Prostate gland (tissue), 2 donors: Measurements from ENCODE around the gene CNTRL. TPM values are rescaled to one million over a fixed set of nuclear protein-coding genes. Genes with fewer than 3 reads are reported as not detected.

ENCODE experiments used
- DNase-seq: peaks from one replicate; pipeline ENCODE4 v3.0.0-alpha.2; 2019; ENCODE audit warnings: low spot score
- H3K27ac ChIP-seq, 2 donors: fragments of 200-600 bp; sonication (generic); 2 replicates each; pipeline ENCODE4 v1.5.1; 2017 to 2019
- H3K27me3 ChIP-seq: fragments of 200-600 bp; sonication (generic); replicated peaks from 2 replicates; pipeline ENCODE4 v1.5.1; 2019; ENCODE audit not compliant: insufficient read depth
- H3K36me3 ChIP-seq, 2 donors: fragments of 200-600 bp; sonication (generic); 1 replicate in 1 of 2; 2 replicates in 1 of 2; pipeline versions ENCODE4 v1.5.1 to v1.8.1; 2017 to 2019
- H3K4me1 ChIP-seq: fragments of 200-600 bp; sonication (generic); replicated peaks from 2 replicates; pipeline ENCODE4 v1.5.1; 2019
- H3K4me3 ChIP-seq, 2 donors: fragments of 200-600 bp; sonication (generic); 2 replicates each; pipeline ENCODE4 v1.5.1; 2017 to 2019
- H3K9me3 ChIP-seq: fragments of 200-600 bp; sonication (generic); 2 replicates; pipeline ENCODE4 v1.5.1; 2017
- CTCF ChIP-seq, 4 experiments: fragments of 200-600 bp in 2 of 4; fragments of 450-650 bp in 2 of 4; sonication (generic) in 2 of 4; IDR thresholded peaks; 1 replicate in 3 of 4; 2 replicates in 1 of 4; pipeline ENCODE4 v1.5.1; 2016 to 2019; ENCODE audit warnings: antibody characterized with exemption in 4 of 4, mild to moderate bottlenecking in 2 of 4, moderate library complexity in 2 of 4
- POLR2A ChIP-seq: fragments of 450-650 bp; IDR thresholded peaks from one replicate; pipeline ENCODE4 v1.6.1; 2016; ENCODE audit warnings: antibody characterized with exemption, mild to moderate bottlenecking
- POLR2AphosphoS5 ChIP-seq: sonication (generic); formaldehyde crosslinking; IDR thresholded peaks from one replicate; pipeline ENCODE4 v1.6.1; 2017; ENCODE audit warnings: antibody characterized with exemption
- WGBS: methylation state at CpG from one replicate; pipeline ENCODE4 v1.1.5; 2018; 5-methylcytosine and 5-hydroxymethylcytosine counted together
- intact Hi-C: fragments of 100-400 bp; cut with DNase I; formaldehyde crosslinking; loops from one replicate; pipeline ENCODE4 v1.14.2; 2022
- total RNA-seq, 2 donors: library from RNA; depleted of rRNA; stranded (reverse); fragments of >200 nt; gene quantifications; one replicate each; pipeline ENCODE4 v1.1.0, GENCODE V29; 2016

CNTRL gene
- total RNA-seq, 2 donors from 2014 or later = 10.3 to 21.9 TPM

DNA sequence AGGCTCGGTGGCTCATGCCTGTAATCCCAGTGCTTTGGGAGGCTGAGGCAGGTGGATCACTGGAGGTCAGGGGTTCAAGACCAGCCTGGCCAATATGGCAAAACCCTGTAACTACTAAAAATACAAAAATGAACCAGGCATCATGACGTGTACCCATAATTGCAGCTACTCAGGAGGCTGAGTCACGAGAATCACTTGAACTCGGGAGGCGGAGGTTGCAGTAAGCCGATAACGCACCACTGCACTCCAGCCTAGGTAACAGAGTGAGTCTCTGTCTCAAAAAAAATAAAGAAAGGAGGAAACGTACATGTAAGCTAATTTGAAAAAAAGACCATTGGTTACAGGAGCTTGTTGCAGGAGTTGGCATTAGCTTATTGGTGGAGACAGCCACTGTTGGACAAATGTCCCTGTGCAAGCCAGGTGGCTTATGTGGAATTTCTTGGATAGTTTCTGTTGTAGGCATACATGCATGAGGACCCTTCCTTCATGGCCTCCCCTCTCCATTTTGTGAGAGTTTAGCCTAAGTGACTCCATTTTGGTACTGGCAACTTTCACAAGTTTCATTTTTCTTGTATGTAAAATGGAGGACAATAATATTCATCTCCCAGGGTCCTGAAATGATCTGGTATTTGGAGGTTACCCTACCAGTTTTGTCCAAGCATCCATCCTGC lies 143.7 kb downstream of the CNTRL start:
- intact Hi-C loops = no loop called here

DNA sequence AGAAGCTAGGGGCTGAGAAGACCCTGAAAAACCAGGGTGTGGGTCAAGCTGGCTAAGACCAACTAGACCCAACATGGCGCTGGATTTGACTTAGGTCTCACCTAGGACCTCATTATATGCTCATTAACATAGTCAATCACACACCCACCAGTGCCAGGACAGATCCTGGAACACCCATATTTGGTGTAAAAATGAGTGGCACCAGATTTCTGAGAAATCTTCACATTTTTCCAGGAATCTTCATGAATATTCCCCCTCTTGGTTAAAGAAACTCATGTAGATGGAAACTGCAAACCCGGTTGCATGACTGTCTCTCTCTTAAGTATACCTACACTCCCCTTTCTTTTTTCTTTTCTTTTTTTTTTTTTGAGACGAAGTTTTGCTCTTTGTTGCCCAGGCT lies 144.8 kb downstream of the CNTRL start:
- Histone ChIP-seq H3K27me3 (no peaks in the 10 kb centered on the region), H3K4me3 (no peak overlapping the region), H3K36me3 (no peaks in the 10 kb centered on the region), H3K9me3 (no peaks in the 10 kb centered on the region), H3K4me1 (no peaks in the 10 kb centered on the region), H3K27ac (no peak overlapping the region)
- no peak for DNase-seq
- TF ChIP-seq POLR2A = no peak
- intact Hi-C loops = no loop called here
- WGBS = 87% methylated on average over 3 of the region's 3 CpGs

More for the DNA sequence above, 143.7 kb downstream of the CNTRL start:
- DNase-seq = no peak
- Histone ChIP-seq H3K27me3 (no peaks in the 10 kb centered on the region), H3K4me1 (no peaks in the 10 kb centered on the region), H3K36me3 (no peaks in the 10 kb centered on the region), H3K27ac (no peak overlapping the region), H3K9me3 (no peaks in the 10 kb centered on the region), H3K4me3 (no peak overlapping the region)
- 95% methylated on average over 8 of the region's 8 CpGs for WGBS
- no peak for TF ChIP-seq CTCF (IDR thresholded peaks at IDR 0.05)
- no peak for TF ChIP-seq POLR2AphosphoS5
- no peak for TF ChIP-seq POLR2A

DNA sequence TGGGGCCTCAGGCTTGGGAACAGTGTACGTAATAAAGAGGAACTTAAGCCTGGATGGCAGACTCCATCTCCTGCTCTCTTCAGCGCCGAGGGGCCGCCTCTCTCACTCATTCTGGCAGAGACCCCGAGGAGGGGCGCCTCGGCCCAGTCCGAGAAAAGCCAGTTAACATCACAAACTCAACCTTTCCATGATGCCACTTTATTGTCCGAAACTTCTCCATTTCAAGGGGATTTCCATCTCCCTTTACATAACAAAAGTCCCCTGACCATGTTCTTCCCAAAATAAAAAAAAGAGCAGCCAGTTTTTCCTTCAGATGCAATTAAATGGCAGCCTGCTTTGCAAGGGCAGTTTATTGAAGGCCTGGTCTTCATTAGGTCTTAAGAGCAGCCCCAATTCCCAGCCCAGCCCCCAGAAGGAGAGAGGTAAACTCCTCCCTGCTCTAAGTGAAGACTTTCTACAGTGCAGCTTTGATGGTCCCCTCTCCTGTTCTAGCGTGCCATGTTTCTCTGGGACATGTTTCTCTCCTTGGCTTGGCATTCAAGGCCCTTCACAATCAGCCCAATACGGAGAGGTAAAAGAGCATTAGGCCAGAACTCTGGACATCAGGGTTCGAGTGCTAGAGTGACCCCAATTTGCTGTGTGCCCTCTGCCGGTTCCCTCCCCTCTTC lies 146.4 kb downstream of the CNTRL start:
- Histone ChIP-seq H3K4me1 (no peaks in the 10 kb centered on the region), H3K27ac (no peak overlapping the region), H3K27me3 (no peaks in the 10 kb centered on the region), H3K9me3 (no peaks in the 10 kb centered on the region), H3K36me3 (no peaks in the 10 kb centered on the region), H3K4me3 (no peak overlapping the region)
- intact Hi-C loops = no loop called here
- 62% methylated on average over 13 of the region's 13 CpGs for WGBS
- no peak for DNase-seq
- TF ChIP-seq POLR2A (no peak), POLR2AphosphoS5 (no peak), CTCF (IDR thresholded peaks at IDR 0.05) (no peak)

GRCh38 chr9:121221664-121222055 lies 146.9 kb downstream of the CNTRL start:
- intact Hi-C loops = no loop called here
- Histone ChIP-seq H3K9me3 (no peaks in the 10 kb centered on the region), H3K4me3 (no peak overlapping the region), H3K27me3 (no peaks in the 10 kb centered on the region), H3K4me1 (no peaks in the 10 kb centered on the region), H3K27ac (no peak overlapping the region), H3K36me3 (no peaks in the 10 kb centered on the region)
- no peak for DNase-seq
- TF ChIP-seq CTCF (IDR thresholded peaks at IDR 0.05) (no peak), POLR2A (no peak), POLR2AphosphoS5 (no peak)
- WGBS = 93% methylated on average over 2 of the region's 2 CpGs

DNA sequence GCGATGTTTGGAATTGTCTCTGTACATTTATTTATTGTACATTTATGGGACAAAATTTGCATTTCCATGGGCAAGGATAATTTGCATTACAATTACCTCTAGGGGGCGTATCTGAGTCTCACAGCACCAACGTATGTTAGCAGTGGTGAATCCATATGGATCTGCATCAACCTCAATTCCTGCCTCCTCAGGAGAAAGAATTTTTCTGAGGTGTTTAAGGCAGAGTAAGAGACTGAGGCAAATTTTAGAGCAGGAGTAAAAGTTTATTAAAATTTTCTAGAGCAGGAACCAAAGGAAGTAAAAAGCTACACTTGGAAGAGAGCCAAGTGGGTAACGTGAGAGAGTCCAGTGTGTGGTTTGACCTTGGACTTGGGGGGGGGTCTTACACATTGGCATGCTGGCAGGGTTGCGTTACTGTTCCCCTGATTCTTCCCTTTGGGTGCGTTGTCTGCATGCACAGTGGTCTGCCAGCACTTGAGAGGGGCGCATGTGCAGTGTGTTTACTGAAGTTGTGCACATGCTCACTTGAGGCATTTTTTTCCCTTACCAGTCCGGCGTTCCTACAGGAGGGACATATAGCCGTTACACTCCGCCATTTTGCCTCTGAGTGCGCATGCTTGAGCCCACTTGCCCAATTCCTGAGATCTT lies 147.9 kb downstream of the CNTRL start:
- DNase-seq = no peak
- intact Hi-C loops = no loop called here
- Histone ChIP-seq H3K36me3 (no peaks in the 10 kb centered on the region), H3K4me1 (no peaks in the 10 kb centered on the region), H3K4me3 (no peak overlapping the region), H3K9me3 (no peaks in the 10 kb centered on the region), H3K27ac (no peak overlapping the region), H3K27me3 (no peaks in the 10 kb centered on the region)
- TF ChIP-seq CTCF (IDR thresholded peaks at IDR 0.05) (peak in 3 of 4 experiments; percentile 41 to 53 (median 52)), POLR2A (no peak), POLR2AphosphoS5 (no peak)
- 68% methylated on average over 12 of the region's 12 CpGs for WGBS
